8988T (cell line): Measurements from ENCODE around the gene TPSD1.
"Not testable (repeated sequence)": the region's sequence is repeated elsewhere in the genome, so short reads cannot be mapped to it uniquely, and the experiment has no call there.

Source experiments
- DNase-seq: peaks from one replicate; pipeline ENCODE4 v3.0.0; 2011

Gene TPSD1

DNA sequence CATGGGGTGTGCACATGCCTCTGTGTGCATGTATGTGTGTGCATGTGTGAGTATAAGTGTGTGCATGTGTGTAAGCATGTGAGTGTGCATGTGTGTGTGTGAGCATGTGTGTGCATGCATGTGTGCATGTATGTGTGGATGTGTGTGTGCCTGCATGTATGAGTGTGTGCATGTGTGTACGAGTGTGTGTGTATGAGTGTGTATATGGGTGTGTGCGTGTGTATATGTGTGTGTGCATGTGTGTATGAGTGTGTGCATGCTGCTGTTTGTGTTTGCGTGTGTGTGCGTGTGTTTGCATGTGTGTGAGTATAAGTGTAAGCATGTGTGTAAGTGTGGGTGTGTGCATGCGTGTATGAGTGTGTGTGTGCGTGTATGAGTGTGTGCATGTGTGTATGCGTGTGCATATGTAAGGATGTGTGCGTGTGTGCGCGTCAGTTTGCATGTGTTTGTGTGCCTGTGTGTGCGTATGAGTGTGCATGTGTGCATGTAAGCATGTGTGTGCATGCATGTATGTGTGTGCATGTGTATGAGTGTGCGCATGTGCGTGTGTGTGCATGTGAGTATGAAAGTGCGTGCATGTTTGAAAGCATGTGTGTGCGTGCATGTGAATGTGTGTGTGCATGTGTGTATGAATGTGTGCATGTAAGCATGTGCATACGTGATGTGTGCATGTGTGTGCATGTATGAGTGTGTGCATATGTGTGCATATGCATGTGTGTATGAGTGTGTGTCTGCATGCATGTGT, 8.6 kb downstream of the TPSD1 start:
- no peak for DNase-seq

DNA sequence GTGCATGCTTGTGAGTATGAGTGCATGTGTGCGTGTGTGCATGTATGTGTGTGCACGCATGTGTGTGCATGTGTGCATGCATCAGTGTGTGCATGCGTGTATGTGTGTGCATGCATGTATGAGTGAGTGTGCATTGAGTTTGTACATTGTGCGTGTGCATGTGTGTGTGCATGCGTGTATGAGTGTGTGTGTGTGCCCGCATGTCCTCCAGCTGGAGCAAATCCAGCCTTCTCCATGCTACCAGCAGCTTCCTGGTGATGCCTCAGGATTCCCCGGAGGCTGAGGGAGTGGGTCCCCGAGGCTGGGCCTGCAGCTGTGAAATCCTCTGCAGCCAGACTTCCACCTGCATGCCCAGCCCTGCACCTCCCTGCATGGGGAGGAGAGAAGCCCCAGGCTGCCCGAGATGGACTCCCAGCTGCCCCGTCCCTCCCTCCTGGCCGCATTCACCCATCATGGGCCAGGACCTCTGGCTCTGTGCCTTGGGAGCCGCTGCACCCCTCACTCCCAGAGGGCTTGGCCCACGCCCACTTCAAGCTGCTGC, 9.3 kb downstream of the TPSD1 start:
- DNase-seq = no peak

DNA sequence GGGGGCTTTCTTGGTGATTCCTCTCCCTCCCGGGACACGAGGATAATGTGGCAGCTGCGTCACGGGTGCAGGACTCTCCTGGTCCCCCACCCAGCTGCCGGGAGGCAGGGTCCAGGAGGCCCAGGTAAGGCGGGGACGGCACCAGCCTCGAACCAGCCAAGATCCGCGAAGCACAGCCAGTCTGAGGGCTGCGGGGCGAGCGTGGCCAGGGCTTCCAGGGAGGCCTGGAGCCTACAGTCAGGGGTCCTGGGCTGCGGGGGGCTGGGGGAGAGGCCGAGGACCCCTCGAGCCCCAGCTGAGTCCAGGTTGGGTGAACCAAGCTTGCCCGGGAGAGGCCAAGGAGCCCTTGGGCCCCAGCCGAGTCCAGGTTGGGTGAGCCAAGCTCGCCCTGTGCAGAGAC, 10.0 kb downstream of the TPSD1 start:
- no peak for DNase-seq

DNA sequence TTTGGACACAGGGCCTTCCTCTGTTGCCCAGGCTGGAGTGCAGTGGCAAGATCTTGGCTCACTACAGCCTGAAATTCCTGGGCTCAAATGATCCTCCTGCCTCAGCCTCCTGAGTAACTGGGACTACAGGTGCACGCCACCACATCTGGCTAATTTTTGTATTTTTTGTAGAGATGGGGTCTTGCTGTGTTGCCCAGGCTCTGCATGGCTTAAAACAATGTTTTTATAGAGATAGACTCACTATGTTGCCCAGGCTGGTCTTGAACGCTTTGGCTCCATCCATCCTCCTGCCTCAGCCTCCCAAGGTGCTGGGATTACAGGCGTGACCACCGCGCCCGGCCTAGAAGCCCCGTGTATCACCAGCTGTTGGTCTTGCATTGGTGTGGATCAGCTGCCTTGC, 13.5 kb downstream of the TPSD1 start:
- DNase-seq = not testable (repeated sequence)

DNA sequence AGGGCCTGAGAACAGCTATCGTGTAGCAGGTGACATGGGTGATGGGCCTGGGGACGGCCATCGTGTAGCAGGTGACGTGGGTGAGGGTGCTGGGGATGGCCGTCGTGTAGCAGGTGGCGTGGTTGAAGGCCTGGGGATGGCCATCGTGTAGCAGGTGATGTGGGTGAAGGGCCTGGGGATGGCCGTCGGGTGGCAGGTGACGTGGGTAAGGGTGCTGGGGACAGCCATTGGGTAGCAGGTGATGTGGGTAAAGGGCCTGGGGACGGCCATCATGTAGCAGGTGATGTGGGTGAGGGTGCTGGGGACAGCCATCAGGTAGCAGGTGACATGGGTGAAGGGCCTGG, 15.5 kb downstream of the TPSD1 start:
- DNase-seq = no peak

DNA sequence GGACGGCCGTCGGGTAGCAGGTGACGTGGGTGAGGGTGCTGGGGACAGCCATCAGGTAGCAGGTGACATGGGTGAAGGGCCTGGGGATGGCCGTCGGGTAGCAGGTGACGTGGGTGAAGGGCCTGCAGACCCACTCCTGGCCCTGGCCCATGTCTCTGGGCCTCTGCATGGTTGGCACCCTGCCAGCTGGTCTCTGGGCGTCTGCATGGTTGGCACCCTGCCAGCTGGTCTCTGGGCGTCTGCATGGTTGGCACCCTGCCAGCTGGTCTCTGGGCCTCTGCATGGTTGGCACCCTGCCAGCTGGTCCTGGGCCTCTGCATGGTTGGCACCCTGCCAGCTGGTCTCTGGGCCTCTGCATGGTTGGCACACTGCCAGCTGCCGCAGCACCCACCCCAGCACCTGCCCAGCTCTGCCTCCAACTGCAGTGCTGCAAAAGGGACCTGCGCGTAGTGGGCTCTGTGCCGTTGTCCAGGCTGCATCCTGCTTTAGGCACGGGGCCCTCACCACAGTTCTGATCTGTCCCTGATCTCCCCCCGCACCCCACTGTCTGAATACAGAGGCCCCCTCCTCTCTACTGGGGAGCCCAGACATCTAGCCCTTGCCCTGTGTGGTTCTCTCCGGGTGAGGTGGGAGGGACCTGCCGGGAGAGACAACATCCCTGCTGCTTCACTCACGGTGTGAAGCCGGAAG, 16.0 kb downstream of the TPSD1 start:
- not testable (repeated sequence) for DNase-seq

DNA sequence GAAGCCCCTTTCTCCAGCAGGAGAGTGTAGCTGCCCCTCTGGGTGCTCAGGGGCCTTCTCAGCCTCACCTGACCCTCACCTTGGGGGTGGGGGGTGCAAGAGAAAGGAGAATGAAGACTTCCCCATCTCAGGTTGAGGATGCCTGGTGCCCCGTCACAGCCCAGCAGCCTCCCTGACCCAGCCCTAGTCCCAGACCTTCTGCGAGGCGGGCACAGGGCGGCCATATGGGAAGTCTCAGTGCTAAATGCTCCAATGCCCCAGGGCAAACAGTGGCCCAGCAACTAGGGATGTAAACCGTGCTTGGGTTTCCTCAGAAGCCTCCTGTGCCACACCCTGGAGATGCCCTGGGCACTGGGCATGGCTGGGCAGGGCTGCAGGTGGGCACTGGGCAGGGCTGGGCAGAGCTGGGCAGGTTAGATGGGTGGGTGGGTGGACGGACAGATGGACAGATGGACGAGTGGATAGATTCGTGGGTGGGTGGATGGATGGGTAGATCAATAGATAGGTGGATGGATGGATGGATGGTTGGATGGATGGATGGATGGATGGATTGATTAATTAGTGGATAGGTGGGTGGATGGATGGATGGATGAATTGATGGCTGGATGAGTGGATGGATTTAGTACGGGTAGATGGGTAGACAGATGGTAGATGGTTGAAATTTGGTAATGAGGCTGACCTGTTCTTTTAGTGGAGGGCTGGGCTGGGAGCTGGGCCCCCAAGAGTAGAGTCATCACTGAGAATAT, 16.8 kb downstream of the TPSD1 start:
- no peak for DNase-seq

DNA sequence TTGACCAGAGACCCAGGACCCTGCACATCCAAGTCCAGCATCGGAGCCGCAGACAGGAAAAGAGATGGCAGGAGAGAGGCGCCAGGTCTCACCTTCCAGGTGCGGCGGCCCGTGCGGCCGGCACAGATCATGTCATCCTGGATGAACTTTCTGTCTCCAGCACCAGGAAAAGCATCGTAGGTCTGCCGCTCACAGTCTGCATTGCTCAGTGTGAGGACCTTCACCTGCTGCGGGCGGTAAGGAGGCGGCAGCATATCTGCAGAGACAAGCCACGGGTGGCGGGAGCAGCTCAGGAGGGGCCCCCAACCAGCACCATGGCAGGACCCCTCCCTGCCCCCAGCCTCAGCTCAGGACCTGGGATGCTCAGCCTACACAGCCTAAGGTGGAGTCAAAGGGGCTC, 17.9 kb downstream of the TPSD1 start:
- no peak for DNase-seq

DNA sequence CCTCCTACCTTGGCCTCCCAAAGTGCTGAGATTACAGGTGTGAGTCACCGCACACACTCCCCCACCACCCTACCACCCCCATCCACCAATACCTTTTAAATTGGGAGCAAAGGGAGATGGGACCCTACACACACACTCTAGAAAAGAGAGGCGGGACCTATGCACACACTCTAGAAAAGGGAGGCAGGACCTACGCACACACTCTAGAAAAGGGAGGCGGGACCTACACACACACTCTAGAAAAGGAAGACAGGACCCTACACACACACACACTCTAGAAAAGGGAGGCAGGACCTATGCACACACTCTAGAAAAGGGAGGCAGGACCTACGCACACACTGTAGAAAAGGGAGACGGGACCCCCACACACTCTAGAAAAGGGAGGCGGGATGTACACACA, 18.9 kb downstream of the TPSD1 start:
- DNase-seq = no peak

DNA sequence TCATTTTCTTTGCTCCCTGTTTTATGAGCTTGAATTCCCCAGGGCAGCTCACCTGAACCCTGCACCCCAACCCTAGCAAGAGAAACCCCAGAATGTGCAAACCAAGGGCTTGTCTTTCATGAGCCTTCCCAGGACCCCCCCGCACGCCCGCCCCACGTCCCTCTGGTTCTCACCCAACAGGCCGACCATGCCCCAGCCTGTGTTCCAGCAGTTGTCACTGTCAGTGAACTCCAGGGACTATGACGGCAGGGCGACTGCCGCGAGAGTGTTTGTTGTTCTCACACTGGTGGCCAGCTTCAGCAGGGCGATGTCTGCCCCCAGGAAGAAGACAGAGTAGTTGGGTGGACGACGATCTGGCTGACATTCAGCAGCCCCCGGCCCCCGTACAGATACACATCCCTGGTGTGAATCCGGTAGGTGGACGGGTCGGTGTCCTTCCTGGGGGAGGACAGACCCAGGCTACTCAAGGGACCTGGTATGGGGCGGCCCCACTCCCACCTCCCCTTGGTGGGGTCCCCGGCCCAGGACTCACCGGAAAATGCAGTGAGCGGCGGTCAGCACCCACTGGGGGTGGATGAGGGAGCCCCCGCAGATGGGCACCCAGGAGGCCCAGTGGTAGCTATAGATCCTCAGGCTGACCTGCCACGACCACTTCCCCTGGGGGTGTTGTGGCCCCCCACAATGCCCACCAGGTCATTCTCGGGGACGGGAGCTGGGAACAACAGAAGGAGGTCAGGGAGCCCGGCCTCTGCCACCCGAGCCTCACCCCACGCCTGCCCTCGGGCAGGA, 20.1 kb downstream of the TPSD1 start:
- DNase-seq = no peak

DNA sequence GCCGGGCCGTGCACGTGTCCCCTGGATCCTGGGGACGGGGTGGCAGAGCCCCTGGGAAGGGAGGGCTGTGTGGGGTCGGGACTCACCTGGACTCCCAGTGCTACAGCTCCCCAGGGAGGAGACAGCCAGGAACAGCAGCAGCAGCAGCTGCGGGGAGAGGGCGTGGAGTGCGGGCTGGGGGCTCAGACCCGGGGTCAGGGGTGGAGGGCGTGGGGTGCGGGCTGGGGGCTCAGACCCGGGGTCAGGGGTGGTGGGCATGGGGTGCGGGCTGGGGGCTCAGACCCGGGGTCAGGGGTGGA, 20.7 kb downstream of the TPSD1 start:
- DNase-seq = no peak

DNA sequence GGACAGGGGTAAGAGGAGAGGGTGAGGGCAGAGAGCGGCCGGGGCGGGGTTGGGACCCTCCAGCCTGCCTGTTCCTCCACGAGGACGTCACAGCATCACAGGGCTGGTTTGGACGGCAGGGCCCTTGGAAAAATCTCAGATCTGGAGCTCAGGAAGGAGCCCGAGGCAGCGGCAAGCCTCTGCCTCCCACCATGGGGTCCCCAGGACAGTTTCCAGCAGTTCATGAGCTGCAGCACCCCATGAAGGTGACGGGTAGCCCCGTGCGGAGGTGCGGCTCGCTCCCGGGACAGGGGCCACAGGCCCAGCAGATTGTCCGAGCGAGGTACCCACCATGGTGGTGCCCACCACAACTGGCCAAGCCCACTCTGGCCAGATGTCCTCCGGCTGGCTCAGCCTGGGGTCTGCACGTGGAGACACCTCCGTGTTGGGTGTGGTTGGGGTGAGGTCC, 21.3 kb downstream of the TPSD1 start:
- no peak for DNase-seq

DNA sequence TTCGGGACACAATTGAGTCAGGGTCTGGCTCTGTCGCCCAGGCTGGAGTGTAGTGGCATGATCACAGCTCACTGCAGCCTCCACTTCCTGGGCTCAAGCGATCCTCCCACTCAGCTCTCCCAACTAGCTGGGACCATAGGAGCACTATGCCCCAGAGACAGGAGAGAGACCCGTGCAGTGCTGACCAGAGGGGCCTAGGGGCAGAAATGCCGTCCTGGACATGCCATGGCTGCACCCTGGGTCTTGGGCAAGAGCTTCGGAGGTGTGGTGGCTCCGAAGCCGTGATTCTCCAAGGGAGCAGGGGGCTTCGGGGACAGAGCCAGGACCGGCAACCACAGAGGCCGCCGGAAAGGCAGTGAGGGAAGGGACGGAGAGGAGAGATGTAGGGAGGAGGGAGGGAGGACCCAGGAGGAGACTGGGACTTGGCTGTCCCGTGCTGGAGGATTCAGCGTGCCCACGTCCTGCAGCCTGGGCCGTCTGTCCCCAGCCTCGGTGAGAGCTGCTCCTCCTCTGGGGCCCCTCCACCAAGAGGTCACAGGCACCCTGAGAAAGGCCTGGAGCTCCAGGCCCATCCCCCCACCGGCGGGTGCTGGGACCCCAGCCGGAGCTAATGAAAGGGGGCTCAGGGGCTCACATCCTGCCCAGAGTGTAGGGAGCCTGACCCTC, 21.9 kb downstream of the TPSD1 start:
- no peak for DNase-seq

DNA sequence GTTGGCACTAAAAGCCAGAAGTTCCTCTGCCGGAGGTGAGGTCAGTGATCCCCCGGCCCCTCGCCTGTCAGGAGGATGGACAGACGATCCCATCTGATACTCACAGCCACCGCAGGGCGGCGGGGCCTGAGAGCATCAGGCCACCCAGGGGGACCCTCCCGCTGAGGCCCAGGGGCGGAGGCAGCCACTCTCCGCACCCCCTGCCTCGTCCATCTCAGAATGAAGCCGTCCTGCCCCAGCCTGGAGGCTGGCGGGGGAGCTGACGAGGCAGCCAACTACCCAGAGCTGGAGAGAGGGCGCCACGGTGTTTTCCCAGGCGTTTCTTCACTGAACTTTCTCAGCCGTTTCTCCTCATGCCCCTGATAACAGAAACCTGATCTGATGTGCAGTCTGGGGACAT, 22.6 kb downstream of the TPSD1 start:
- no peak for DNase-seq

DNA sequence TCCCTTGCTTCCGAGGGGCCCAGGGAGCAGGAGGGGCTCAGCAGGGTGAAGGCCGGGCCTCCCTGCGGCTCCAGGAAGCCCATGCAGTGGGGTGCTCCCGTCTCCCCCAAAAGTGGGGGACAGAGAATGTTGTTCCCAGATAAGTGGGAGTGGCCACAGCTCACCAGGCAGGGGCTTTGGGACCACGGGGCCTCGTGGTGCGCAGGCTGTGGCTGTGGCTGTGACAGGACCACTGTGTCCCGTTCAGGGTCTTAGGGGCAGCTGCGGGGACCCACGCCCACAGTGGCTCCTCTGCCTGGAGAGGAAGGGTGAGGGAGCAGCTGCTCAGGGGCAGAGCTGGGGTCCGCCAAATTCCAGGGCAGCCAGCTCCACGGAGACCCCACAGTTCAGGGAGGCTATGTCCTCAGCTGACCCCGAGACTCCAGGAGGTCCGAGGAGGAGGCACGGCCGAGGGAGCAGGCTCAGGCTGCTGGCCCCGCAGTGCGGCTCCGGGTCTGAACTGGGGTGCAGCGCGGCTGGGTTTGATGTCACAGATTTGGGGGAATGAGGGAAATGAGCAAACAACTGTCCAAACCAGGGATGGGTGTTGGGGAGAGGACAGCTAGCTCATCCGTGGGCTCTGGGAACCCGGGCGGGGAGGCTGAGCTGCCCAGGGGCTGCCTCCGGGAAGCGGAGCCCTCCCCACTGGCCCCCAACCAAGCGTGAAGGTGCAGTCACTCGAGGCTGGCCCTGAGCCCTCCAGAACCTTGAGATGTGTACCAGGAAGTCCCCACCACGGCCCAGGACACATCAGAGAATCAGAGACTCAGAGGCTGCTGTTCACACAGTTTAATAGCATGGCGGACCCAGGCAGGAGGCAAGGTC, 23.4 kb downstream of the TPSD1 start:
- DNase-seq = no peak

DNA sequence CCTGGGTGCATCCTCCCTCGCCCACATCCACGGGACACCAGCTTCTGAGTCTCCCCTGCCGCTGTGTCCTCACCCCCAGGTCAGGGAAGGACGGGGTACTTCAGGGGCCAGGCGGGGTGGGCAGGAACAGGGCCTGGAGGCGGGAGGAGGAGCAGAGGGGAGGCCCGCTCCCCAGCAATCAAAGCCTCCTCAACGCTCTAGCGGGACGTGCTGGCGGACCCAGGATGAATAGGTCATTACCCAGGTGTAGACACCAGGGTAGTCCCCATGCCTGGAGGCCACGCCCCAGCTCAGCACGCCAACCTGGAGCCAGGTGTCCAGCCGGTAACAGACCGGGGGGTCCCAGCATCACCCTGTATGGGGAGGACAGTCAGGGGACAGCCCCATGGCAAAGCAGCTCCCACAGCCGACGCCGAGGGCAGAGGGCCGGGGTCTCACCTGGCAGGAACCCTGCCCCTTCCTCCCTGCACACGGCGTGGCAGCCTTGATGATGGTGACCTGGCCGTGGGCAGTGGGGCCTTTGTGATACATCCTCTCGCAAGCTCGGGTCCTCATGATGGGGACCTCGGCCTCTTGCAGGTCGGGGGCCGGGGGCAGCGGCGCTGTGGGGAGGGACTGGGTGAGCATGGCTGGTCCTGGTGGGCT, 24.2 kb downstream of the TPSD1 start:
- DNase-seq = no peak

DNA sequence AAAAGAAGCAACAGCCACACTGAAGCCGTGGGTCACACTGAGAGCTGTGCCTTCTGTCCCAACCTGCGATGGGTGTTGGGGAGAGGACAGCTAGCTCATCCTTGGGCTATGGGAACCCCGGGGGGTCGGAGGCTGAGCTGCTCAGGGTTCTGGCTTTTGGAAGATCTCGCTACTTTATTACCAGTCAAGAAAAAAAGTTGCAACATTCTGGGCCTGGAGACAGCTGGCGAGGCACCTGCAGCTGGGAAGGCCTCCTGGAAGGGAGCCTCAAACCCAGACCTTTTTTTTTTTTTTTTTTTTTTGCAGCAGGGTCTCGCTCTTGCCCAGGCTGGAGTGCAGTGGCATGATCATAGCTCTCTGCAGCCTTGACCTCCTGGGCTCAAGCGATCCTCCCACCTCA, 24.9 kb downstream of the TPSD1 start:
- no peak for DNase-seq

DNA sequence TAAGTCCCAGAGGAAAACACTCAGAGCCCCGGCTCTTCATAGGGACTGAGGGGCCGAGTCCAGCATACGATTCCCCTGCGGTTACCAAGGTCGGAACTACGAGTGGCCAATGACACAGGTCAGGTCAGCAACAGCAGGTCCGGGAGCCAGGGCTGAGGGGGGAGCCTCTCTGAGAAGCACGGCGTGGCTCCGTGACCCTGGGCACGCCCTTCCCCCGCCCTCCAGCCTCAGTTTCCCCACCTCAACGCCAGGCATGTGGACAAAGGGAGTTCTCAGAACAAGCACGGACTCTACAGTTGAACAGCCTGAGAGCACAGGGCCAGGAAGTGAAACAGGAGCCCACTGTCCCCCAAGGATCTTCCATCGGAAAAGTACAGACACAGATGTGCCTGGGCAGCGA, 25.6 kb downstream of the TPSD1 start:
- no peak for DNase-seq

DNA sequence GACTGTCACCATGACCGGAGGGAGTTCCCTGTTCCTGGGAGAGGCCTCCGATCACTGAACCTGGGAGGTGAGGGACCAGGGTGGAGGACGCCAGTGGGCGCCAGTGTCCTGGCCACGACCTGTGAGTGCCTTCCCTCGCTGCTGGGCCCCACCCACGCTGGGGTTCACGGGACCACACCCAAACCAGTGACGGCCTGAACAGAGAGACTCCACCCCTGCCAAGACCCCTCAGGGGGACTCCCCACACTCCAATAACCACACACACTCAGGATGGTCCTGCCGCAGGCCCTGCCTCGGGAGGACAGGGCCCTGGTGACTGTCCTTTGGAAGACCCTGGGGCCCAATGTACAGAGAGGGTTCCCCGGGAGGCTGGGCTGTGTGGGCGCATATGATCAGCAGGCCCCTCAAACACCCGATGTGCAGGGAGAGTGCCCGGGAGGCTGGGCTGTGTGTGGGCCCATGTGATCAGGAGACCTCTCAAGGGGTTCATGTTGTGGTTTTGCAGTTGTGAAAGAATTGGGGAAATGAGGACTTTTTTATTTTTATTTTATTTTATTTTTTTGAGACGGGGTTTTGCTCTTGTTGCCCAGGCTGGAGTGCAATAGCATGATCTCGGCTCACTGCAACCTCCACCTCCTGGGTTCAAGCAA, 26.6 kb downstream of the TPSD1 start:
- DNase-seq = no peak

DNA sequence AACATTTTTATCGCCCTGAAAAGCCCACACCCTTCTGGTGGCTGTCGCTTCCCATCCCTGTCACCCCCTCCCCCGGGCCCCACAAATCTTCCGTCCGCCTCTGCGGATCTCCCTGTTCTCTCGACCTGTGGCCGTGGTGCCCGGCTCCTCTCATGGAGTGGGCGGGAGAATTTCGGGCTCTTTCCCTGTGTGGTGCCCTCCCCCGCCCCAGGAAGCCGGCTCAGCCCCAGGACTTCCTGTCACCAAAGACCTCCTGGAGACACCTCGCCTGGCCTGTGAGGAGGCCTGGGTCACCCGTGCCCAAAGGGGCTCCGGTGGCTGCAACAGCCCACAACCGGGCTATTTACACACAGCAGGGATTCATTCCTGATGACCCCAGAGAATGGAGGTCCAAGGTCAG, 27.4 kb downstream of the TPSD1 start:
- DNase-seq = peak; percentile 13
